WTC11 (cell line): Measurements from ENCODE around the gene PHTF2.
"Not testable (repeated sequence)": the region's sequence is repeated elsewhere in the genome, so short reads cannot be mapped to it uniquely, and the experiment has no call there.

Source experiments
- ATF3 ChIP-seq: sonication (generic); formaldehyde crosslinking; conservative IDR thresholded peaks from 2 replicates; pipeline ENCODE4 v1.8.1; 2022; ENCODE audit warnings: mild to moderate bottlenecking, missing genetic modification reagents
- ATF6 ChIP-seq: sonication (generic); formaldehyde crosslinking; IDR thresholded peaks from 2 replicates; pipeline ENCODE4 v1.8.1; 2023; ENCODE audit warnings: mild to moderate bottlenecking, missing genetic modification reagents
- CTCF ChIP-seq: fragments of 200-600 bp; IDR thresholded peaks from 2 replicates; pipeline ENCODE4 v1.8.0; 2022; ENCODE audit warnings: antibody characterized with exemption
- E2F5 ChIP-seq: sonication (generic); formaldehyde crosslinking; IDR thresholded peaks from 2 replicates; pipeline ENCODE4 v1.8.1; 2022; ENCODE audit warnings: mild to moderate bottlenecking, moderate library complexity, missing genetic modification reagents
- GRHL2 ChIP-seq: fragments of 250-450 bp; sonication (Bioruptor Pico); IDR thresholded peaks from 2 replicates; pipeline ENCODE4 v1.8.0; 2022; ENCODE audit warnings: mild to moderate bottlenecking, moderate library complexity; ENCODE audit not compliant: insufficient replicate concordance, severe bottlenecking
- TP53 ChIP-seq: sonication (generic); formaldehyde crosslinking; IDR thresholded peaks from 2 replicates; pipeline ENCODE4 v1.8.1; 2023; ENCODE audit warnings: mild to moderate bottlenecking, missing genetic modification reagents
- ZBTB43 ChIP-seq: sonication (generic); formaldehyde crosslinking; IDR thresholded peaks from 2 replicates; pipeline ENCODE4 v1.8.1; 2023; ENCODE audit warnings: mild to moderate bottlenecking, missing genetic modification reagents

- not testable (repeated sequence) for TF ChIP-seq CTCF; ZBTB43 (CRISPR knock-in tag); TP53 (CRISPR knock-in tag); GRHL2 (CRISPR knock-in tag); ATF3; ATF6; E2F5 (CRISPR knock-in tag)
These were observed 14.1 kb upstream of the PHTF2 start for GRCh38 chr7:77784426-77784825.
